G401 (cell line): ENCODE data around the gene PPP1R17. TPM values are rescaled to one million over a fixed set of nuclear protein-coding genes. Genes with fewer than 3 reads are reported as not detected.

Source experiments
- total RNA-seq: library from RNA; depleted of rRNA; stranded (reverse); fragments of >200 nt; shearing (Covaris generic); gene quantifications from 2 replicates; pipeline ENCODE4 v1.2.3, GENCODE V29; 2014; rRNA removed

Gene PPP1R17
- total RNA-seq, 1 experiment from 2014 or later = not detected

Other genes with a start within 250 kb of the PPP1R17 start
- not detected in 2 replicates for gene ITPRID1, start 173.1 kb upstream of the PPP1R17 start, total RNA-seq